RWPE1 (cell line): Measurements from ENCODE around the gene CHN2.

Source experiments
- CTCF ChIA-PET: fragments of 350-600 bp; sonication (Branson Sonifier 250); formaldehyde crosslinking; extraction: SDS; loops from one replicate; lab custom pipeline; 2021; lab: Yijun Ruan, JAX
- POLR2A ChIA-PET: fragments of 400-600 bp; formaldehyde crosslinking; extraction: SDS; loops from one replicate; lab custom pipeline; 2020; ENCODE audit warnings: antibody characterized with exemption; ENCODE audit not compliant: low non-redundant PET; lab: Yijun Ruan, JAX
- DNase-seq: peaks from one replicate; pipeline ENCODE4 v3.0.0; 2012; ENCODE audit warnings: low spot score
- H3K27ac ChIP-seq: fragments of 450-650 bp; 2 replicates; pipeline ENCODE4 v1.5.1; 2017
- TF ChIP-seq, protein P1 (sequence below): fragments of 450-650 bp; conservative IDR thresholded peaks from 2 replicates; pipeline ENCODE4 v1.5.1; 2017; ENCODE audit warnings: low read depth, mild to moderate bottlenecking

CHN2 gene

DNA sequence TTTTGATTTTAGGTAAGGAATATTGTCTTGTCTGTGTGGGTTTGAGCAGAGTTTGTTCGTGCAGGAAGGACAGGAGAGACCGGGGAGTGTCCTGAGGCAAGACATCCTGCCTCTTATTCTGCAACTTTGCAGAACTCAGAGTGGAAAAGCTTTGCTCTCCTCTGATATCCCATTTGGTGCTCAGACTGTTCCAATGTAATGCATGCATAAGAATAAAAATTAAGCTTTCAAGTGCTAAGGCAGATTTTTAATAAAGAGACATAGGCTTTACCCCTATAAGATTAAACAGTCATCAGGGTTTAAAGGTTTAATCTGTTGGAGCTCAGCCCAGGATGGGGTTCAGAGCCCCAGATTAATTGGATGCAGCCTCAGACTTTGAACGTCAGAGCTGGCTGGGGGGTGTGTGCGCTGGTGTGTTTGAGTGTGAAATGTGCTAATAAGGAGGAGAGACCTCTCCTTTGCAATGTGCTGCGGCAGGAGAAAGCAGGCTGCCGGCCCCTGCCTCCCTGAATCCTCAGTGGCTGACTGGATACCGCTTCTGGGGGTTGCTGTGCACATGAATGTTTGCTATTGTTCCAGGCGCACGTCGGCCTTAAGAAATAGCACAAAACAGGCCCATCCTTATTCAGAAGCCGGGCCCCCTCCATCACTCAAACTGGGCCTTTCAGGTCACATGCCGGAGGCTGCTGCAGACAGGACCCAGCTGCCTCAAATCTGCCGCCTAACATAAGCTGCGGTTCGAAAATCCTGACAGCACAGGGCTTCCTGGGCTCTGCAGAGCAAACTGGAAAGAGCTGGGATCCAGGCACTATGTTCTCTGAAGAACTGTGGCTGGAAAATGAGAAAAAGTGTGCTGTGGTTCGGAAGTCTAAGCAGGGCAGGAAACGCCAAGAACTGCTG is 285.0 kb downstream of the CHN2 start:
- ChIA-PET POLR2A (no interaction called here), CTCF (no interaction called here)
- no peak for DNase-seq
- H3K27ac ChIP-seq: no peak overlapping the region
- TF ChIP-seq, protein P1, sequence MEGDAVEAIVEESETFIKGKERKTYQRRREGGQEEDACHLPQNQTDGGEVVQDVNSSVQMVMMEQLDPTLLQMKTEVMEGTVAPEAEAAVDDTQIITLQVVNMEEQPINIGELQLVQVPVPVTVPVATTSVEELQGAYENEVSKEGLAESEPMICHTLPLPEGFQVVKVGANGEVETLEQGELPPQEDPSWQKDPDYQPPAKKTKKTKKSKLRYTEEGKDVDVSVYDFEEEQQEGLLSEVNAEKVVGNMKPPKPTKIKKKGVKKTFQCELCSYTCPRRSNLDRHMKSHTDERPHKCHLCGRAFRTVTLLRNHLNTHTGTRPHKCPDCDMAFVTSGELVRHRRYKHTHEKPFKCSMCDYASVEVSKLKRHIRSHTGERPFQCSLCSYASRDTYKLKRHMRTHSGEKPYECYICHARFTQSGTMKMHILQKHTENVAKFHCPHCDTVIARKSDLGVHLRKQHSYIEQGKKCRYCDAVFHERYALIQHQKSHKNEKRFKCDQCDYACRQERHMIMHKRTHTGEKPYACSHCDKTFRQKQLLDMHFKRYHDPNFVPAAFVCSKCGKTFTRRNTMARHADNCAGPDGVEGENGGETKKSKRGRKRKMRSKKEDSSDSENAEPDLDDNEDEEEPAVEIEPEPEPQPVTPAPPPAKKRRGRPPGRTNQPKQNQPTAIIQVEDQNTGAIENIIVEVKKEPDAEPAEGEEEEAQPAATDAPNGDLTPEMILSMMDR: no peak

DNA sequence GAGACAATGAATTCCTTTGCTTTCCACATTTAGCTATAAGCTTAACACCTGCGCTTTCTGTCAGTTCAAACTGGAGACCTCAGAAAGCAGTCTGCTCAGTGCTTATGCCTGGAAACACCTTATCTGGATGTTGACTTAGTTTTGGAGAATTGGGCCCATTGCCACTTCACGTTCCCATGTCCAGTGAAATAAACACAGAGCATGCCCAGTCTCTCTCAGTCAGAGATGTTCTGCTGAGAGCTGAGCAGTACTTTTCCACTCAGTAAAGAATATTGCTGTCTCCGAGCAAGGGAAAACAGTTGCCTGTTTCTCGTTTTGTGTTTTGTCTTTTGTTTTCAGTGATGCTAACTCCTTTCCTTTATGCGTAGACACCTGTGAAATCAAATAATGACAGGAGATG is 285.9 kb downstream of the CHN2 start:
- CTCF ChIA-PET: no interaction called here
- DNase-seq: no peak
- TF ChIP-seq, protein P1: no peak
- no peak overlapping the region for H3K27ac ChIP-seq
- POLR2A ChIA-PET: no interaction called here

DNA sequence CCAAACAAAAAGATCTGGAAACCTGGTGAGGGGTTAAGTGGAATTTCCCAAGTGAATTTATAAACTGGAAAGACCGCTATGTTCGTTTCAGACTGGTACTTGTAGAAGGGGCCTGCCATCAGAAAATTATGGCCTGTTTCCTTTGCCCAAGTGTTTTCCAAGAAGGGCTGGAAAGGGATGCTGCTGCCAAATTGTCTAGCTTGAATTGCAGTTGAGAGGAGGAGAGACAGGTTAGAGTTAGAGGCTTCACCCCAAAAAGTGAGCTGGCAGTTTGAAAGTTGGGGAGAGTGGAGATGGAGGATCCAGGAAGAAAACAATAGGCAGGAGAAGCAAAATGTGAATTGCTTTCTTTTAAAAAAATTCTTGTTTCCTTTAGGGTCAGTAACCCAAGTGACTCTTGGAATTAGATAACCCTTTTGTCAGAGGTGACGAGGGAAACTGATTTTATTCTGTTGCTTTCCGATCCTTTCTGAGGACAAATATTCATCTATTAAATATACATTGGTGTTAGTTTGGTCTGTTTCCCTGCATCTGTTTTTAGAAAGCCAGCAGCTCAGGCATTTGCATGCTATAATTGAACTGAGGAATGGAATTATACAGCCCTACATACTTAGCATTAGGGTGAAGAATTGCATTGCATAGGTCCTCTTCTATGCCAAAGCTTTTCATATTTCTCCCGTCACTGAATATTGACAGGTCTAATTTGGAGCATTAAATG is 286.5 kb downstream of the CHN2 start:
- POLR2A ChIA-PET: interaction anchor here (0.6 kb wide), 1 partner anchor 39 kb away, joined by 3 read pairs; no protein-coding TSS in a partner anchor
- TF ChIP-seq, protein P1: no peak
- CTCF ChIA-PET: no interaction called here
- DNase-seq: no peak
- no peak overlapping the region for H3K27ac ChIP-seq

DNA sequence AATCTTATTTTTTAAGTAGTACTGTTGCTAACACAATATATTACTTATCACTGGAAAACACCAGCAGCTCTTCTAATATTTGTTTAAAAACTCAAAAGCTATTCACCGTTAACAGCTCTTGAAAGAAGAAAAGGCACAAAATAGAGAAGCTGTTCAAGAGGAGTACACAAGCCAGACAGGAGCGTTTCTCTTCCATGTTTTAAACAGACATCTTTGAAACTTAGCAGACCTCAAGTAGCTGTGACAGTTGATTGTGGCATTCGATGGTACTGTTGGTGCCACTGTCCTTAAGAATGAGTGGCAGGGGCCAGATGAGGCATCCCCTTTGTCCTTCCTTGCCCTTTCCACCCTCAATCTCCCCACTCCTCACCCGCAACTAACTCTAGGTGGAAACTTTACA is 287.5 kb downstream of the CHN2 start:
- CTCF ChIA-PET: interaction anchor here (0.6 to 0.7 kb wide), 3 partner anchors 59 to 124 kb away, joined by 3 read pairs; no protein-coding TSS in a partner anchor

DNA sequence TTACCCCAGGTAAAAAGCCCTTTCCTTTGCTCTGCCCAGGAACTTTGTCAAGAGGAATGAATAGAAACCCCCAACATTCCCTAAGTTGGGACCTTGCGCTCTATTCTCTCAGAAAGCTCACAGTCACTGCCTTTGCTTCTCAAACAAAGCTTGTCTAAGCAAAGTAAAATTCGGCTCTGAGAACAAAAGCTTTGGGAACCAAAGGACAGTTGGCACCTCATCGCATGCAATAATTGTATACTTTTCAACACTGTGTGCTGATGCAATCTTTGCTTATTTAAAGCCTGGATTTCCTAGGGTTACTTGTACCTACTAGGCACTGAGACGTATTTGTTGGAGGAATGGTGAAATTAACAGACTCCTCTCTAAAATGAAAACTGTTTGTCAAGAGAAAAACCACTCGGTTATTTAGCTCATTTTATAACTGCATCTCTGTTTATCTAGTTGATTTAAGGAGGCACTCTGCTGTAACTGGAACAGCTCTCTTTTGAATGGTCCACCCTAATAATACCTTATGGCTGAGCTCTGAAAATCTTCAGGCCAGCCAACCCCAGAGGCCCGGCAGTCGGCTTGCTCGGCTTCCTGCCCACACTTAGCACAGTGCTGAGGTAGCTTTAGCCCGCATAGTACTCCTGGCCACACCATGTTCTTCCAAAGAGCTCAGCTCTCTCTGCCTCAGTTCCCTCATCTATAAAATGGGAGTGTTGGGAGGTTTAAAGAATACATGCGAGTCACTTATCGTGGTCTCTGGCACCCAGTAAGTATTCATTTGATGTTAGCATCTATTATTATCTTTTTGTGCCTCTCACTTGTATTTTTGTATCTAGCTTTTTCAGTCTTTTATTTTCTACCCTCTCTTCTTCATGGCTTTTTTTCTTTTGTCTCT is 288.9 kb downstream of the CHN2 start:
- CTCF ChIA-PET: no interaction called here
- H3K27ac ChIP-seq: no peak overlapping the region
- POLR2A ChIA-PET: no interaction called here
- TF ChIP-seq, protein P1: no peak
- DNase-seq: no peak

More for the DNA sequence above, 287.5 kb downstream of the CHN2 start:
- TF ChIP-seq, protein P1: no peak
- POLR2A ChIA-PET: no interaction called here
- no peak overlapping the region for H3K27ac ChIP-seq
- DNase-seq: no peak

DNA sequence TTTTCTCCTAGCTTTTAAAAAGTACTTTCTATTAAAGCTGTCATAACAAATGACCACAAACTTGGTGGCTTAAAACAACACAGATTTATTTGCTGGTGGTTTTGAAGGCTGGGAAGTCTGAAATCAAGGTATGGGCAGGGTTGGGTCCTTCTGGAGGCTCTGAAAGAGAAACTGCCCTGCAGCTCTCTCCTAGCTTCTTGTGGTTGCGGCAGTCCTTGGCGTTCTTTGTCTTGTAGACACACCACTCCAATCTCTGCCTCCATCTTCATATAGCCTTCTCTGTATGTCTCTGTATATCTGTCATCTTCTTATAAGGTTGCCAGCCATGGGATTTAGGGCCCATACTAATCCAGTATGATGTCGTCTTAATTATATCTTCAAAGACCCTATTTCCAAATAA is 289.7 kb downstream of the CHN2 start:
- POLR2A ChIA-PET: no interaction called here
- CTCF ChIA-PET: no interaction called here

More for the DNA sequence above, 289.7 kb downstream of the CHN2 start:
- no peak overlapping the region for H3K27ac ChIP-seq
- TF ChIP-seq, protein P1: no peak
- DNase-seq: no peak
